ENCODE measurements around the gene ITGA2.
A peak's percentile ranks its signal among the peaks of the same experiment; 100 is the strongest.

The ITGA2 gene

GRCh38 chr5:52948418-52949076 is 40.6 kb upstream of the ITGA2 start:
- peak; percentile 71 for DNase-seq (ENCODE audit: low read depth)

GRCh38 chr5:52950686-52951085 is 38.5 kb upstream of the ITGA2 start:
- DNase-seq (ENCODE audit: low read depth): no peak
- no peak overlapping the region for H3K4me3 ChIP-seq (ENCODE audit: low read depth, low read length)
- TF ChIP-seq CTCF (IDR thresholded peaks at IDR 0.05; ENCODE audit: low read depth, low read length): no peak
- no peak for TF ChIP-seq POLR2A (IDR thresholded peaks at IDR 0.05; ENCODE audit: extremely low read depth, insufficient read length)
- no peak for TF ChIP-seq MYC (IDR thresholded peaks at IDR 0.05; ENCODE audit: low read depth, low read length)
- TF ChIP-seq MAX (IDR thresholded peaks at IDR 0.05; ENCODE audit: low read depth, low read length): no peak

More at GRCh38 chr5:52948418-52949076, 40.6 kb upstream of the ITGA2 start:
- TF ChIP-seq CTCF (IDR thresholded peaks at IDR 0.05; ENCODE audit: low read depth, low read length) (peak; percentile 42), MYC (IDR thresholded peaks at IDR 0.05; ENCODE audit: low read depth, low read length) (no peak), POLR2A (IDR thresholded peaks at IDR 0.05; ENCODE audit: extremely low read depth, insufficient read length) (no peak), MAX (IDR thresholded peaks at IDR 0.05; ENCODE audit: low read depth, low read length) (no peak)
- no peak overlapping the region for H3K4me3 ChIP-seq (ENCODE audit: low read depth, low read length)

DNA sequence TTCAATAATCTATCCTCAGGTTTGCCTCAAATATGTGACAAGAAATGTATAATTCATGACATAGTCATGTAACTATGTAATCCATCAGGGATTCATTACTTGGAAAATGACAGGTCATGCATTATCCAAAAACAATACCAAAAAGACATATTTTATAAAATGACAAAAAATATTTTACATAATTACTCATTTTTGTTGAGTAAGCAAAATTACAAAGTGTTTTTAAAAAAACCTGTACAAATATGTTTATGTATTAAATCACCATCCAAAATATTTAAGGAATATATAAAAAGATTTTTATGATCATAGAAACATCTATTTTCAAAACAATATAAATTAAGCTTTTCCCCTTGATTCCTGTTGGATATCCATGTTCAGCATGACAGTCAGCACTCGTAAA is 36.7 kb upstream of the ITGA2 start:
- H3K4me3 ChIP-seq (ENCODE audit: low read depth, low read length): no peak overlapping the region
- TF ChIP-seq CTCF (IDR thresholded peaks at IDR 0.05; ENCODE audit: low read depth, low read length) (no peak), MAX (IDR thresholded peaks at IDR 0.05; ENCODE audit: low read depth, low read length) (no peak)
- DNase-seq (ENCODE audit: low read depth): no peak

- no peak overlapping the region for H3K4me3 ChIP-seq (ENCODE audit: low read depth, low read length)
- no peak for DNase-seq (ENCODE audit: low read depth)
- TF ChIP-seq MAX (IDR thresholded peaks at IDR 0.05; ENCODE audit: low read depth, low read length) (no peak), MYC (IDR thresholded peaks at IDR 0.05; ENCODE audit: low read depth, low read length) (no peak), POLR2A (IDR thresholded peaks at IDR 0.05; ENCODE audit: extremely low read depth, insufficient read length) (no peak), CTCF (IDR thresholded peaks at IDR 0.05; ENCODE audit: low read depth, low read length) (no peak)
Observed at GRCh38 chr5:52956014-52956413, 33.1 kb upstream of the ITGA2 start.

DNA sequence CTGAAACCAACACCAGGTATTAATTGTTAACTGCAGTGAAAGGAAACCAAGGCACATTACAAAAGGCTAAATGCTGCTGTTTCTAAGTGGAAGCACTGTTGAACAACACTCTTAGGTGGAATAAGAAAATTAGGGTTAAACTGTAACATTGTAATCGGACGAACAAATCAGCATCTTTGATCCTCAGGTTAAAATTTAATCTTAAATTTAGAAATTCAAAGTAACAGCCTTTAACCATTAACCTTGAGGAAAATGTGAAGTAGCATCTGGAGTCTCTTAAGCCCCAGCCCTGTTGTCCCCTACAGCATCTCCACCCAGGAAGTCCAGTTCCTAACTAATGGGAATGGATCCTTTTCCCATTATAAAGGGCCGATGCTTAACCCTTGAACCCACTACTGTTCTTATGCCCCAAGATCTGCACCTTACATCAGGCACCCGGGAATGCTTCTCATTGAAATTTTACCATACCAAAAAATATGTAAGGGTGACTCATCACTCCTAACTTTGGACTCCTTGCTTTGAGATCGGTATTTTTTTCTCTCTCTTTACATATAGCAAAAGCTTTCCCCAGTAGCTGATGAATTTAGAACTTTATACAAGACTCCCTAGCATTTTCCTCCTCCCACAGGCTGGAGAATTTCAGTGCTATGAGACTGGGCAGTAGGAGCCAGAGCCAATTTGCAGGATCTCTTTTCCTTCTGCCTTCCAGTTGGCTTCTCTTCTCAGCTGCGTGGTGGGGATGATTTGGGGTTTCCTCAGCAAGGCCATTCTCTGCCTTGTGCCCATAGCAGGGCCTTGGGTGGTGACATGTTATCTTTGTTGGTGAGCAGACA is 32.0 kb upstream of the ITGA2 start:
- TF ChIP-seq MAX (IDR thresholded peaks at IDR 0.05; ENCODE audit: low read depth, low read length): no peak
- no peak for TF ChIP-seq CTCF (IDR thresholded peaks at IDR 0.05; ENCODE audit: low read depth, low read length)
- TF ChIP-seq MYC (IDR thresholded peaks at IDR 0.05; ENCODE audit: low read depth, low read length): no peak
- no peak for TF ChIP-seq POLR2A (IDR thresholded peaks at IDR 0.05; ENCODE audit: extremely low read depth, insufficient read length)
- H3K4me3 ChIP-seq (ENCODE audit: low read depth, low read length): no peak overlapping the region
- DNase-seq (ENCODE audit: low read depth): no peak

Data from NB4 (cell line).